Right lung (tissue), 5 donors: ENCODE measurements around the gene NDUFC2. TPM values are rescaled to one million over a fixed set of nuclear protein-coding genes. Genes with fewer than 3 reads are reported as not detected.
"Not testable (repeated sequence)": the region's sequence is repeated elsewhere in the genome, so short reads cannot be mapped to it uniquely, and the experiment has no call there.

Experiments used
- DNase-seq, 2 donors: peaks; one replicate each; pipeline ENCODE4 v3.0.0-alpha.2; 2013
- polyA plus RNA-seq, 5 donors: library from polyadenylated mRNA; unstranded; fragments of 120-200 nt; gene quantifications; one replicate each; pipeline versions ENCODE4 v1.2.1 to v1.2.3, GENCODE V29; 2013; ENCODE audit warnings: inconsistent platforms in 1 of 5, low replicate concordance in 1 of 5; ENCODE audit not compliant: insufficient read length in 5 of 5, insufficient read depth in 1 of 5

The NDUFC2 gene
- polyA plus RNA-seq, 5 donors = 96.3 to 184 (median 149) TPM

DNA sequence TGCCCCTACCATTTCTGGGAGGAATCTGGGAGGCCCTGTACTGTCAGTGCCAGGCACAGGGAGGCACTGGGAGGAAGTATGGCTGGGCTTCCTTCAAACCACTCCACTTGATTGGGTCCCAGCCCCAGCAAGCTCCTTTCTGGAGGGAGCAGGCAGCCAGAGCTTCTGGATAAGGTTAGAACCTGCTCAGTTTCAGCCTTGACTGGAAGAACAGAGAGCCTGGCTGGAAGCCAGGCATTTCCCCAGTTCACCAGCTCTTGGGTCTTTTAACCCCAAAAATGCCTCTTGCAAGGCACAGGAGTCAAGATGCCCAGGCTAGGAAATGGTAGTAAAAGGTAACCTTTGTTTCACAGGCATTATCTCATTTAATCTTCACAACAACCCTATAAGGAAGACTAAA, 47.6 kb downstream of the NDUFC2 start:
- no peak for DNase-seq

DNA sequence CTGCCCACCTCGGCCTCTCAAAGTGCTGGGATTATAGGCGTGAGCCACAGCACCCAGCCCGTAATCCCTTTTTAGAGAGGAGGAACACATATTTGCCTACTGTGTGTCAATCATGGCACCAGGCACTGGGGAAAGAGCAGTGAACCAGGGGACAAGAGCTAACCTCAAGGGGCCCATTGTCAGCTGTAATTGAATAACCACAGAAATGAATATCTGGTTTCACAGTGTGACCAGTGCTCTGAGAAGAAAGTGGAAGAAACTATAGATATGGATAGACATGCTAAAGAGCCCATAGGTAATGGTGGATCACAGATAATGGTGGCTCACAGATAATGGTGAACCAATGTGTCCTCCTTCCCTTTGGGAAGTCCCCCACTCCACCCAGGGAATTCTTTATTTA, 48.0 kb downstream of the NDUFC2 start:
- no peak for DNase-seq

DNA sequence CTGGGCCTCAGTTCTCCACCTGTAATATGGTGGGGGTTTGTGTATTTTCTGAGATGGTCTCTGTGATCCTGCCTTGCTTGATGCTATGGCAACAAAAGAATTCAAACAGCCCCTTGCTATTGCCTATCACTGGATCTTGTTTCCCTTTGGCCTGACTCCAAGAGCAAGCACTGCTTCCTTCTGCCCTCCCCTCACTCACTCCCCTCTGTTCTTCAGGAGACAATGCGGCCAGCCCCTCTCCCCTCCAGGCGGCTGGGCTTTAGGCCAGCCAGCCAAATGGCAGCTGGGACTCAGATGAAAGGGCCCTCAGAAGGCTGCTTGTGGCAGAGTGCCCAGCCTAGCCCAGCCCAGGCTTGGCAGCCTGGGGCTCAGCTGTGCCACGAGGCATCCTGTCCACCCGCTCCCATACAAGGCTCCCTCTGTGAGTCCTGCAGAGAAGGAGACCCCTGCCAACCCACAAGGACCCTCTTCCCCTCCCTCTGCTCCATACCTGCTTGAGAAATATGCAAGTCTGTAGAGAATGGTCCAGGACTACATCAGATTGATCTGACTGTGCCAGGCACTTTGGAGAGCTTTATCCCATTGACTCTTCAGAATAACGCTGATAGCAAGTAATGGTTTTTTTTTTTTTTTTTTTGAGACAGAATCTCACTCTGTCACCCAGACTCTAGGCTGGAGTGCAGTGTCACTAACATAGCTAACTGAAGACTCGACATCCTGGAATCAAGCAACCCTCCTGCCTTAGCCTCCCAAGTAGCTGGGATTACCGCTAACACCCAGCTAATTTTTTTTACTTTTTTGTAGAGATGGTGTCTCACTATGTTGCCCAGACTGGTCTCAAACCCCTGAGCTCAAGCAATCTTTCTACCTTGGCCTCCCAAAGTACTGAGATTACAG, 49.0 kb downstream of the NDUFC2 start:
- DNase-seq = peak; percentile 97

DNA sequence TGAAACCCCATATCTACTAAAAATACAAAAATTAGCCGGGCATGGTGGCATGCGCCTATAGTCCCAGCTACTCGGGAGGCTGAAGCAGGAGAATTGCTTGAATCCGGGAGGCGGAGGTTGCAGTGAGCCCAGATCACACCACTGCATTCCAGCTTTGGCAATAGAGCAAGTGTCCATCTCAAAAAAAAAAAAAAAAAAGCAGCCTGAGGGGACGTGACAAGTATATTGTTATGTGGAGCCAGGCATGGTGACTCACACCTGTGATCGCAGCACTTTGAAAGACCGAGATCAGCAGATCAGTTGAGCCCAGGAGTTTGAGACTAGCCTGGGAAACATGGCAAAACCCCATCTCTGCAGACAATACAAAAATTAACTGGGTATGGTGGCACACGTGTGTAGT, 51.2 kb downstream of the NDUFC2 start:
- not testable (repeated sequence) for DNase-seq

DNA sequence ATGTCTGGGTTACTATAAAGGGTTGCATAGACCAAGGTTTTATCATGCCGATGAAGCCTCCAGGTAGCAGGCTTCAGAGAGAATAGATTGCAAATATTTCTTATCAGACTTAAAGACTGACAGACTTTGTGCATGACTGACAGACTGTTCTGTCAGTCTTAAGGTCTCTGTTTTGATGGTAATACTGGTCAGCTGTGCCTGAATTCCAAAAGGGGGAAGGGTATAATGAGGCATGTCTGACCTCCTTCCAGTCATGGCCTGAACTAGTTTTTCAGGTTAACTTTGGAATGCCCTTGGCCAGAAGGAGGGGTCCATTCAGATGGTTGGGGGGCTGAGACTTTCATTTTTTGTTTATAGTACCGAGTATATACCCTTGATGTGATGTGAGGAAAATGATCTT, 51.9 kb downstream of the NDUFC2 start:
- DNase-seq = no peak

DNA sequence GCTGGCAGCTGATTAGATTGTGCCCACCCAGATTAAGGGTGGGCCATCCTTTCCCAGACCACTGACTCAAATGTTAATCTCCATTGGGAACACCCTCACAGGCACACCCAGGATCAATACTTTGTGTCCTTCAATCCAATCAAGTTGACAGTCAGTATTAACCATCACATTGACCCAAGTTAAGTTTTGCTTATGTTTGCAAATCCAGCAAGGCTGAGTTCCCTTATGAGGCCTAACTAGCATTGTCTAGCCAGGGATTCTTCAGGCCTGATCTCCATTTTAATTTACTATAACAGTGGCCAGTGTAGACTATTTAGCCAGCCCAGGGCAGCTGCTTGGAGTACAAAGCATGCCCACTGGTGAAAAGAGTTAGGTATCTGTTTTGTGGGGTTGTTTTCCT, 54.3 kb downstream of the NDUFC2 start:
- DNase-seq = no peak

DNA sequence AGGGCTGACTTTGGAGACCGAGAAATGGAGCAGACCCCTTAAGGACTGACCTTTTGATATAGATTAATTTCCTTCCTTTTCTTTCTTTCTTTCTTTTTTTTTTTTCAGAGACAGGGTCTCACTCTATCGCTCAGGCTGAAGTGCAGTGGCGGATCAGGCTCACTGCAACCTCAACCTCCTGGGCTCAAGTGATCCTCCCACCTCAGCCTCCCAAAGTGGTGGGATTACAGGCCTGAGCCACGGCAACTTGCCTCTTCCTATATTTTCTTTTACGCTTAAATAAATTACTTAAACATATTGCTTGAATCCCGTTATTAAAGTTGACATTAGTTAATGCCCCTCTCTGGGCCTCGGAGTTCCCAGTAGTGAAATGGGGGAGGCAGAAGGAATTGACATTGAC, 56.2 kb downstream of the NDUFC2 start:
- DNase-seq = no peak

DNA sequence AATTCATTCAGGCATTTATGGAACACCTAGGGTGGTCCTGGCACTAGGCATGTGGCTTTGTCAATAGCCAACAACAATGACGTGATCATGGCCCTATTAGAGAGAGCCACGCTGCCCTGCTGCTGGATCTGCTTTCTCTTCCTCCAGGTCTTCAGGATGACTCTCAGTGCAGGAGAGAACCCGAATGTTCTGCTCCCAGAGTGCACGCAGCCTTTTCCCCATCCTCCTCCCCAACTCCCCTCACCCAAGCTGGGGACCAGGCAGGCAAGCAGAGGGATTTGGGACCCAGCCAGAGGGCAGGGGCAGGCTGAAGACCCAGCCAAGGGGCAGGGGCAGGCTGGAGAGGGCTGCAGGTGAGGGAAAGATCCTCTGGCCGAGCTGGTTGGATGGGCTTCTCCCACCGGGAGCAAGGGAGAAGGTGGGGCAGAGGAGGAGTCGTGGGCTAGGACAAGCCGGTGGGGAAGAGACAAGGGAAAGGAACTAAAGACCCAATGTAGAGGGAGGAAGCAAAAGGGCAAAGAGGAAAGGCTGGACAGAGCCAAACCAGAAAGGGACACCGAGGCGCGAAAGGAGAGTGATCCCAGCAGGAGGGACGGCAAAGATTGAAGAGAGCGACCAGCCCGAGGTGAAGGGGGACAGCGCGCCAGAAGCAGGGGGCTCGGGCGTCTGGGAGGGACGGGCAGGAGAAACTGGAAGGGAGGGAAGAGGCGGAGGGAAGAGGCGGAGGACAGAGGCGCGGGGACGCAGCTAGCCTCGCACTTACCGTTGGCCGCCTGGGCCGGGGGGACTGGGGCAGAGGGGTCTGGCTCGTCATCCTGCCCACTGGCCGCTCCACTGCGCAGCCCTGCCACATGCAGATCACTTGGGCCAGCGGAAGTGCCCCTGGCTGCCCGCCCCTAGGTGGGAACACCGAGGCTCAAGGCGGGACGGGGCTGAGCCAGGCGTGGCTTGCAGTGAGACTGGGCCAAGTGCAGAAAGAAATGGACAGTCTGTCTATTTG, 57.0 kb downstream of the NDUFC2 start, which contains the start of gene KCTD14:
KCTD14 (minus strand) TSS at position 880 of the 1,000 bp plus-strand sequence; CDS start at position 853, 27 bp downstream.
- DNase-seq = peak; percentile 37 to 52

DNA sequence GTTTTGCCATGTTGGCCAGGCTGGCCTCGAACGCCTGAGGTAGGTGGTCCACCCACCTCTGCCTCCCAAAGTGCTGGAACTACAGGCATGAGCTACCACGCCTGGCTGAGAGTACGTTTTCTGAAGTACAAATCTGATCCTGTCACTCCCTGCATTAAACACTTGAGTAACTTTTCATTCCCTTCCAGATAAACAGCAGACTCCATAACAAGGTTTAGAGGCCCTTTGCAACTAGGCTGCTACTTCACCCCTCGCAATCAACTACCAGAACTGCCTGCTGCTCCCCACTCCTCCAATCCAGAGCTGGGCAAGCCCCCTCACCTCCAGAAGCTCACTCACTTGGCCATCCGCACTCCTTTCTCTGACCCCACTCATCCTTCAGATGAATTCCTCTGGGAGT, 58.1 kb downstream of the NDUFC2 start:
- no peak for DNase-seq

DNA sequence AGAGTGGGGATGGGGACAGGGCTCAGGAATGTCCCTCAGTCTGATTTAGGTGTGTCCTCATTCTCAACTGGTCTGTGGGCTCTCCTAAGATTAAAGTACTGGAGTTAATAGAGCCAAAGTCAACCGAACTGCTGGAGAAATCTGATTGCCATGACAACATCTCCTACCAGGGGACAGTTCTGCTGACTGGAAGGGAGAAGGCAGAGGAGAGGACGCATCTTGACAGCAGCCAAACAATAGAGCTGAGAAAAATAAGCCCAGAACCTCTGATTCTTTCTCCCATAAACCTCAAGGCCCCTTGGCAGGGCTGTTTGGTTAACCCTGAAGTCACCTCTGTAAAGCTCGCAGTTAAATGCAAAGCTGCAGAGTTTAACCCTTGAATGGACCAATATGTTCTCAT, 59.4 kb downstream of the NDUFC2 start:
- no peak for DNase-seq

DNA sequence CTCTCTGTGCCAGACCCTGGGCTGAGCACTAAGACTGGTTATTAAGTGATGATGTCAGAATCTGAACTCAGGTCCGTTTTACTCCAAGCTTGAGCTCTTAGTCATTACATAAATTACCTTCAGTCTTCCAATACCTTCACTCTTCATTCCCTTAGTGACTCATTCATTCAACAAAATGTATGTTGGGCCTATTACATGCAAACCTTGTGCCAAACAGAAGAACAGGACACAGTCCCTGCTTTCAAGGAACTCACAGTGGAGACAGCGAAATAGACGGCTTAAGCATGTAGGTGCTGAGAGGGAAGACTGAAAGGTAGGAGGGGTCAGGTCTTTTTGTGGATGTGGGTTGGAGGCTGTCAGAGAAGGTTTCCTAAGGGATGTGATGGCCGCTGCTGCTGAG, 59.9 kb downstream of the NDUFC2 start:
- DNase-seq = no peak

Other genes starting within 250 kb of the NDUFC2 start
- gene INTS4, start 85.2 kb downstream of the NDUFC2 start, polyA plus RNA-seq = 10 to 100 TPM; 43.2 to 60.1 (median 55.2) TPM
- gene KCTD14, start 56.6 kb downstream of the NDUFC2 start, polyA plus RNA-seq = 10 to 100 TPM in 1 of 5 donors, 1 to 10 TPM in 4; 7.1 to 11.1 (median 8.2) TPM
- gene THRSP, start 16.0 kb downstream of the NDUFC2 start, polyA plus RNA-seq = under 1 TPM; 0.31 to 0.54 (median 0.36) TPM
- gene ALG8, start 59.8 kb upstream of the NDUFC2 start, polyA plus RNA-seq = 10 to 100 TPM; 47.1 to 60.8 (median 57.1) TPM
- gene KCTD21, start 108.8 kb upstream of the NDUFC2 start, polyA plus RNA-seq = 10 to 100 TPM in 2 of 5 donors, 1 to 10 TPM in 3; 8.9 to 10.1 (median 9.7) TPM
- gene USP35, start 109.1 kb upstream of the NDUFC2 start, polyA plus RNA-seq = 1 to 10 TPM; 4.8 to 8.1 (median 7.2) TPM